KMS-11 (cell line): ENCODE data around the gene RSL1D1.

Source experiments
- H2AFZ ChIP-seq: fragments of 200-600 bp; sonication (generic); 2 replicates; pipeline ENCODE4 v1.6.1; 2016; ENCODE audit warnings: antibody characterized with exemption, mixed run types, low read depth
- H3K27ac ChIP-seq: fragments of 200-600 bp; sonication (generic); 2 replicates; pipeline ENCODE4 v1.6.1; 2016; ENCODE audit warnings: mild to moderate bottlenecking, mixed run types
- H3K27me3 ChIP-seq: fragments of 200-600 bp; sonication (generic); 2 replicates; pipeline ENCODE4 v1.6.1; 2017; ENCODE audit warnings: mild to moderate bottlenecking, low read depth, mixed run types, moderate library complexity; ENCODE audit not compliant: insufficient read depth
- H3K36me3 ChIP-seq: fragments of 200-600 bp; sonication (generic); 2 replicates; pipeline ENCODE4 v1.6.1; 2017; ENCODE audit warnings: mild to moderate bottlenecking, mixed run types; ENCODE audit not compliant: insufficient read depth
- H3K4me1 ChIP-seq: fragments of 200-600 bp; sonication (generic); 2 replicates; pipeline ENCODE4 v1.6.1; 2016; ENCODE audit warnings: mild to moderate bottlenecking, low read depth, mixed run types; ENCODE audit not compliant: poor library complexity, severe bottlenecking
- H3K4me2 ChIP-seq: fragments of 200-600 bp; sonication (generic); 2 replicates; pipeline ENCODE4 v1.7.0; 2016; ENCODE audit warnings: mild to moderate bottlenecking, mixed run types
- H3K4me3 ChIP-seq: fragments of 200-600 bp; sonication (generic); IDR thresholded peaks from 2 replicates; pipeline ENCODE4 v1.6.1; 2017; ENCODE audit warnings: low read depth, low read length, mixed read lengths; ENCODE audit not compliant: insufficient read depth
- H3K79me2 ChIP-seq: fragments of 200-600 bp; sonication (generic); 2 replicates; pipeline ENCODE4 v1.6.1; 2016; ENCODE audit warnings: low read depth, mixed run types; ENCODE audit not compliant: insufficient read depth
- H3K9ac ChIP-seq: fragments of 200-600 bp; sonication (generic); 2 replicates; pipeline ENCODE4 v1.6.1; 2016; ENCODE audit warnings: mild to moderate bottlenecking, mixed run types
- H4K20me1 ChIP-seq: fragments of 200-600 bp; sonication (generic); 2 replicates; pipeline ENCODE4 v1.6.1; 2016; ENCODE audit warnings: mild to moderate bottlenecking, mixed run types; ENCODE audit not compliant: insufficient read depth
- TF ChIP-seq, protein P1 (sequence below): fragments of 200-600 bp; sonication (generic); conservative IDR thresholded peaks from 2 replicates; pipeline ENCODE4 v1.6.1; 2017; ENCODE audit warnings: low read depth, mild to moderate bottlenecking, antibody characterized with exemption, low read length, moderate library complexity, mixed read lengths

Gene RSL1D1

GRCh38 chr16:11880007-11880406 lies 28.7 kb upstream of the RSL1D1 start:
- H3K36me3 ChIP-seq, result peaks cover 45% of the 10 kb centered on the region; the same call in 1 of the 2 replicates
- no peaks in the 10 kb centered on the region for H3K27me3 ChIP-seq
- TF ChIP-seq, protein P1, sequence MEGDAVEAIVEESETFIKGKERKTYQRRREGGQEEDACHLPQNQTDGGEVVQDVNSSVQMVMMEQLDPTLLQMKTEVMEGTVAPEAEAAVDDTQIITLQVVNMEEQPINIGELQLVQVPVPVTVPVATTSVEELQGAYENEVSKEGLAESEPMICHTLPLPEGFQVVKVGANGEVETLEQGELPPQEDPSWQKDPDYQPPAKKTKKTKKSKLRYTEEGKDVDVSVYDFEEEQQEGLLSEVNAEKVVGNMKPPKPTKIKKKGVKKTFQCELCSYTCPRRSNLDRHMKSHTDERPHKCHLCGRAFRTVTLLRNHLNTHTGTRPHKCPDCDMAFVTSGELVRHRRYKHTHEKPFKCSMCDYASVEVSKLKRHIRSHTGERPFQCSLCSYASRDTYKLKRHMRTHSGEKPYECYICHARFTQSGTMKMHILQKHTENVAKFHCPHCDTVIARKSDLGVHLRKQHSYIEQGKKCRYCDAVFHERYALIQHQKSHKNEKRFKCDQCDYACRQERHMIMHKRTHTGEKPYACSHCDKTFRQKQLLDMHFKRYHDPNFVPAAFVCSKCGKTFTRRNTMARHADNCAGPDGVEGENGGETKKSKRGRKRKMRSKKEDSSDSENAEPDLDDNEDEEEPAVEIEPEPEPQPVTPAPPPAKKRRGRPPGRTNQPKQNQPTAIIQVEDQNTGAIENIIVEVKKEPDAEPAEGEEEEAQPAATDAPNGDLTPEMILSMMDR, result no peak
- no peak overlapping the region for H3K4me3 ChIP-seq
- H4K20me1 ChIP-seq, result peaks cover 3% of the 10 kb centered on the region; the same call in 1 of the 2 replicates
- H3K9ac ChIP-seq, result no peak overlapping the region
- no peak overlapping the region for H3K27ac ChIP-seq
- H3K79me2 ChIP-seq, result peaks cover 13% of the 10 kb centered on the region; the same call in 1 of the 2 replicates
- no peaks in the 10 kb centered on the region for H3K4me1 ChIP-seq
- H2AFZ ChIP-seq, result no peak overlapping the region
- H3K4me2 ChIP-seq, result no peak overlapping the region

GRCh38 chr16:11877374-11877773 lies 26.0 kb upstream of the RSL1D1 start:
- TF ChIP-seq, protein P1, result no peak
- H3K4me2 ChIP-seq, result no peak overlapping the region
- no peak overlapping the region for H3K9ac ChIP-seq
- peaks cover 3% of the 10 kb centered on the region; the same call in 1 of the 2 replicates for H4K20me1 ChIP-seq
- no peaks in the 10 kb centered on the region for H3K4me1 ChIP-seq
- no peak overlapping the region for H2AFZ ChIP-seq
- H3K36me3 ChIP-seq, result peaks cover 48% of the 10 kb centered on the region; the same call in 1 of the 2 replicates
- no peak overlapping the region for H3K27ac ChIP-seq
- H3K79me2 ChIP-seq, result peaks cover 11% of the 10 kb centered on the region; the same call in 1 of the 2 replicates
- H3K4me3 ChIP-seq, result no peak overlapping the region
- no peaks in the 10 kb centered on the region for H3K27me3 ChIP-seq

DNA sequence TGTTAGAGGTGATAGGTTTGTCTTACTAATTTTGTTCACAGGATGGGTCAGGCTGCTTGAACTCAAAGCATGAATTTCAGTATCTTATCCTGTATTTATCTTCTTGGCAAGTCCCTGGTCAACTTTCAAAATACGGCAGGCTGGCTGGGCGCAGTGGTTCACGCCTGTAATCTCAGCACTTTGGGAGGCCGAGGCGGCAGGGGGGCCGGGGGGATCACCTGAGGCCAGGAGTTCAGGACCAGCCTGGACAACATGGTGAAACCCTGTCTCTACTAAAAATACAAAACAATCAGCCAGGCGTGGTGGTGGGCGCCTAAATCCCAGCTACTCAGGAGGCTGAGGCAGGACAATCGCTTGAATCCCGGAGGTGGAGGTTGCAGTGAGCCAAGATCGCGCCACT lies 25.0 kb upstream of the RSL1D1 start:
- no peak overlapping the region for H3K4me2 ChIP-seq
- H3K4me3 ChIP-seq, result no peak overlapping the region
- H2AFZ ChIP-seq, result no peak overlapping the region
- H3K36me3 ChIP-seq, result peaks cover 45% of the 10 kb centered on the region; the same call in 1 of the 2 replicates
- peaks cover 4% of the 10 kb centered on the region for H3K4me1 ChIP-seq
- peaks cover 11% of the 10 kb centered on the region; the same call in 1 of the 2 replicates for H3K79me2 ChIP-seq
- H3K27me3 ChIP-seq, result no peaks in the 10 kb centered on the region
- H3K27ac ChIP-seq, result no peak overlapping the region
- no peak overlapping the region for H3K9ac ChIP-seq
- peaks cover 3% of the 10 kb centered on the region for H4K20me1 ChIP-seq
- TF ChIP-seq, protein P1, result no peak

DNA sequence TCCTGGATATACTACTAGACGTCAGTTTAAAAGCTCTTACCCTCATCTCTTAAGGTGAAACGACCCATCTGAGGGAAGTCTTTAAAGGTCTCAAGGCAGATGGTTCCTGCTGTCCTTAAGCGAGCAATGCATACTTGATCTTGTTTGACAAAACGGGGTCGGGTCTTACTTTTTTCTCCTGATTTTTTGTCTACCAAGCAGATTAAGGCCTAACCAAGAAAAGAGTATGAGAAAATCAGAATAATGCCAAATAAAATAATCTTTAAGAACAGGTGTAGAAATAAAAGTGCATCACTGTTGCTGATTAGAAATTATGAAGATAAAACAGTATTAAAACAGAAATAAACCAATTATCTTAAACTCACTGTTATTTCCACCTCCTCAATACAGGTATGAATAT lies 24.4 kb upstream of the RSL1D1 start:
- H4K20me1 ChIP-seq, result peaks cover 3% of the 10 kb centered on the region
- H3K4me3 ChIP-seq, result no peak overlapping the region
- no peak overlapping the region for H3K27ac ChIP-seq
- H3K36me3 ChIP-seq, result peaks cover 45% of the 10 kb centered on the region; the same call in 1 of the 2 replicates
- H3K9ac ChIP-seq, result no peak overlapping the region
- no peak overlapping the region for H3K4me2 ChIP-seq
- H3K27me3 ChIP-seq, result no peaks in the 10 kb centered on the region
- TF ChIP-seq, protein P1, result no peak
- peaks cover 7% of the 10 kb centered on the region; the same call in 1 of the 2 replicates for H3K79me2 ChIP-seq
- peaks cover 4% of the 10 kb centered on the region for H3K4me1 ChIP-seq
- no peak overlapping the region for H2AFZ ChIP-seq
